Left renal pelvis (tissue), 4 donors: ENCODE data around the gene PSMA7. TPM values are rescaled to one million over a fixed set of nuclear protein-coding genes. Genes with fewer than 3 reads are reported as not detected.

Source experiments
- DNase-seq, 4 donors: peaks; one replicate each; pipeline ENCODE4 v3.0.0-alpha.2; 2013; ENCODE audit warnings: low read depth in 4 of 4, low spot score in 3 of 4
- polyA plus RNA-seq, 4 donors: library from polyadenylated mRNA; unstranded; fragments of 120-200 nt; gene quantifications; one replicate each; pipeline ENCODE4 v1.2.1, GENCODE V29; 2013; ENCODE audit not compliant: insufficient read length in 4 of 4

The PSMA7 gene
- polyA plus RNA-seq, 4 donors = 133 to 201 (median 164) TPM

GRCh38 chr20:62139636-62140035, 3.6 kb downstream of the PSMA7 start:
- no peak for DNase-seq

- DNase-seq = no peak
Observed at GRCh38 chr20:62138912-62139311, 4.3 kb downstream of the PSMA7 start.

- no peak for DNase-seq
Observed at GRCh38 chr20:62138204-62138543, 5.0 kb downstream of the PSMA7 start.

- no peak for DNase-seq
Observed at GRCh38 chr20:62137478-62138203, 5.6 kb downstream of the PSMA7 start.

DNA sequence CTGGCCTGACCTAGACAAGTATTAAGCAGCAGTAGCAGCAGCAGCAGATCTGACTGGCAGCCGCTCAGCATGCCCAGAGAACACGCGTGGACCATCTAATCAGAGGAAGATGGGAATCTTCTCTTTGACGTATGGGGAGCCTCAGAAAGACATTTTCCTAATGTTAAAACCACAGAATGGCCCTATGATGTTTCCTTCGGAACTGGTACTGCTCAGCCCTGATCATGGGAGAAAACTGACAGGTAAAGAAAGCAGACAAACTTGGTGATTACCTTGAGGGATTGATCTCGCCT, 6.2 kb downstream of the PSMA7 start:
- DNase-seq = no peak

GRCh38 chr20:62136283-62137091, 6.7 kb downstream of the PSMA7 start:
- no peak for DNase-seq

- no peak for DNase-seq
Observed at GRCh38 chr20:62135573-62136266, 7.5 kb downstream of the PSMA7 start.

- no peak for DNase-seq
Observed at GRCh38 chr20:62134735-62135231, 8.4 kb downstream of the PSMA7 start.

DNA sequence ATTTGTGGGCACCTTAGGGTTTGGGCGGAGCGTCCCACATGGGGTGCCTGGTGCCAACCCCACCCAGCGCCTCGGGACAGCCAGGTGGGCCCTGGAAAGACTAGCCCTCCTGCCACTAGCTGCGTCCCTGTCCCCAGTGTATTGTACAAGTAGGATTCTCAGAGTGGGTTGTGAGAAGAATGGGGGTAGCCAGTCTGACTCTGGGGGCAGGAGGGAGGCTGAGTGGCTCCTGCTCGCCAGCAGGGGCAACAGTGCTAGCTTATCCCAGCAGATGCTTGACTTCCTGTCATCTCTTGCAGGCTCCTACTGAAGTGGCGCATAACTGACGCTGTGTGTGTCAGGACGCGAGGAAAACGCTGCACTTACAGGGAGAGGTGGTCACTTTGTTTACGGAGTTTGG, 9.3 kb downstream of the PSMA7 start:
- DNase-seq = no peak

DNA sequence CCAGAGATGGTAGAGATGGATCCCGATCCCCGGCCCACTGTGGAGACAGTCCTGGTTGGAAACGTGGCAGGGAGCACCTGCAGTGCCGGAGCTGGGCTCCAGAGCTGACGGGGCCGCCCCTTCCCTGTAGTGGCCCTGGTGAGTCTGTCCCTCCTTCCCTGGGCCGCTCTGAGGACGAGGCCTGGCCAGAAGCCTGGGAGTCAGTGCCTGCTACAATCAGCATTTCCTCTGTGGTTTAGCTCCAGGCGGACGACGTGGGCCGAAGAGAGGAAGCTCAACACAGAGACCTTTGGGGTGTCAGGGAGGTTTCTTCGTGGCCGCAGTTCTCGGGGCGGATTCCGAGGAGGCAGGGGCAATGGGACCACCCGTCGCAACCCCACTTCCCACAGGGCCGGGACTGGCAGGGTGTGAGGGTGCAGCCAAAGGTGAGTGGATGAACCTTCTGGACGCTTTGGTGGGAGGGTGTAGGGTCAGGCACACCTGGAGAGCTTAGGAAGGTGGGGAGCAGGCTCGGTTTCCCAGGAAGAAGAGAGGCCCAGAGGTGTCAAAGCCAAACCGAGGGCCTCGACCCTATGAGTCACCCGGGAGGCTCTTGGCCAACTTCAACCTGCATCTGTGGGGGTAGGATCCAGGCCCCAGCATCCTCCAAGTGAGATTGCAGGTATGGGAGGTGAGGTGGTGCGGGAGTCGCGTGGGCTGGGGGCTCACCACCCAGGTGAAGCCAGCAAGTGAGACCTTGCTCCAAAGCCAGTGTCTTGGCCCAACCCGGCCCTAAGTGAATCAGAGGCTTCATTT, 9.9 kb downstream of the PSMA7 start:
- no peak for DNase-seq

- no peak for DNase-seq
Observed at GRCh38 chr20:62132421-62132820, 10.8 kb downstream of the PSMA7 start.

DNA sequence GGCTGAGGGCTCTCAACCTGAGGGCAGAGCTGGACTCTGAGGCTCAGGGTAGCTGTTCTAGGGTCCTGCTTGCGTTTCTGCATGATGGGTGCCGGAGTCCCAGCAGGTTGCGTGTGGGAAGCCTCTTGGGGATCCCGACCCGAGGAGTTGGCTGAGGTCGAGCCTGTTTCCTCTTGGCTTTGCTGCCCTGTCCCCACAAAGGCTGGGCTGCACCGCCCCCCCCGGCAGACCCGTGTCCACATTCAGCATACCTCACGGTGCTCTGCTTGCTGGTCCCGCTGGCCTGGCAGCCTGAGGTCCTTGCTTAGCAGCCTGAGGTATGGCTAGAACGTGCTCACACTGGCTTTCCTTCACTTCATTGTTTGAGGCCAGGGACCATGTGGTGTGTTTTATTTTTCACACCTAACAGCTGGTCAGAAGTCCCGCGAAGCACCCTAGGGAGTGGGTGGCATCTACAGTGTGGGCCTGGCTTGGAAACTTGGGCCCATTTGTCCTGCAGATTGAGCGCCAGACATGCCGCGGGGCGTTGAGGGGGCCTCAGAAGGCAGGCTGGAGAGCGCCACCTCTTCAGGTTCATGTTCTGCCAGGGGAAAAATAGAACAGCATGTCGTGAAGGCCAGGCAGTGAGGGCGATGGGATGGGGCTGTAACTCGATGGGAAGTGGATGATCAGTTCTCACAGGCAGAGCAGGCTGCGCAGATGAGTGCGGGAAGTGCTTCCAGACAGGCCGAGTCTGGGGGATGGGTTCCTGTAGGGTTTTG, 11.5 kb downstream of the PSMA7 start:
- DNase-seq = no peak

GRCh38 chr20:62129731-62130531, 13.3 kb downstream of the PSMA7 start:
- DNase-seq = no peak

- DNase-seq = no peak
Observed at GRCh38 chr20:62128502-62128901, 14.7 kb downstream of the PSMA7 start.

GRCh38 chr20:62127799-62128198, 15.4 kb downstream of the PSMA7 start:
- DNase-seq = no peak

DNA sequence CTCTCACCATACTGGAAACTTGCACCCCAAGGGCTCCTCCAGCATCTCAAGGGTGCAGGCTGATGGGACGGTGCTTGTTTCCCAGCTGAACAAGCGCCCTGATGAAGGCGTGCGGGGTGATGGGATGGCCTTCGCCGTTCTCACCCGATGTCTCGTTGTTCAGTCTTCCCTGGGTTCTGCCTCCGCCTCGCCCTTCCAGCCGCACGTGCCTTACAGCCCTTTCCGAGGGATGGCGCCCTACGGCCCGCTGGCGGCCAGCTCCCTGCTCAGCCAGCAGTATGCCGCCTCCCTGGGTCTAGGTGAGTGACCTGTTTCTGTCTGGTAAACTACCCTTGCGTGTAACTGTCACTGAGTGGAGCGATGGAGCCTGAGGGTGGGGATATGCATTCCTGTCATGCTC, 17.1 kb downstream of the PSMA7 start:
- DNase-seq = no peak

DNA sequence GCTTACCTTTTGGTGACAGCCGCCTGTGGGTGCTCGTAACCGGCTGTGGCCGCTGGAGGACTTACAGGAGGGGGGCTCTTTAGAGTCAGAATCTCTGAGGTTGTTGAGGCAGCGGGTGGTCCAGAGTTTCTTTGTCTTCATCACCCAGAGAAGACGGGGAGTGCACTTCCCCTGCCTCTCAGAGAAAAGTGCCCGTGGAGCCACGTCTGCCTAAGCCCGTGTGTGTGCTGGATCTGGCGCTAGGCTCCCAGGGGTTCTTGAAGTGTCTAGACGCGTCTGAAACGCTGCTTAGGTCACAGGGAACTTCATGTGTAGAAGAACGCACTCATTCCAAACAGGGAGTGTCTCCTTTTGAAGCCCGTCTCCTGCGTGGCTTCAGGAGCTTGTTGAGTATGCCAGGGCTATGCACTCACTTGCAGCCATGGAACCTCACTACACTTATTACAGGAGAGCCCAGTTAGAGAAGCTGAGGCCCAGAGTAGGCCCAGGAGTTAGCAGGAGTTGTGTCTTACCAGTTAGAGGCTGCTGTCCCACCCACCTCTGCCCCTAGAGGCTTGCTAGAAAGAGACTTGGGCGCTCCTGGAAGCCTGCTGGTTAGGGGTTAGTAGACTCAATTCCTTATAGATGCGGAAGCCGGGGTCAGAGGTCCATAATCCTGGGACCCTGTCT, 19.6 kb downstream of the PSMA7 start:
- no peak for DNase-seq

DNA sequence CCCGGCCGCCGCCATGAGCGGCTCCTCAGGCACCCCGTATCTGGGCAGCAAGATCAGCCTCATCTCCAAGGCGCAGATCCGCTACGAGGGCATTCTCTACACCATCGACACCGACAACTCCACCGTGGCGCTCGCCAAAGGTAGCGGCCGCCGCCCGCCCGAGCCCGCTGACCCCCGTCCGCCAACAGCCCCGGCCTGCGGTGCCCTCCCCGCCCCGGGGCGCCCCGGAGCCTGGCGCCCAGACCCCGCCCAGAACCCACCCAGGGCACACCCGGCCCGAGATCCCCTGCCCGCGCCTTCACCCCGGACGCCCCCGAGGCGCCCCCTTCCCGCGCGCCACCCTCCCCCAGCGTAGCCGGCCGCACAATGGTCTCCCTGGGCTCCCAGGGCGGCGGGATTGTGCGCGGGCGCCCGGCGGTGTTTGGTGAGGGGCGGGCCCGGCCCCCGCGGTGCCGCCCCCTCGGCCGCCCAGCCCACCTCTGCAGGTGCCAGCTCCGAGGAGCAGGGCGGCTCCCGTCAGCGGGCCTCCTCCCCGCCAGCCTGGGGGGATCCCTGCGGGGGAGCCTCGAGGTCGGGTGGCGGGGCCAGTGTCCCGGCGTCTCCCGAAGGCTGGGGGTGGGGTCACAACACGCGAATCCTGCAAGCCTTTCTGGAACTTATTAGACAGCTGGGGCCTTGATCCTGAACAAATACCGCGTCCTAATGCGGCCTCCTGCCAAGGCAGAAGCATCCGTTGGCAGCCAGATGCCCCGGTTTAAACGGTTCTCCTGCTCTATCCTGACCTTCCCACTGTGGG, 20.3 kb downstream of the PSMA7 start:
- DNase-seq = no peak
